HG02973 (cell line): ENCODE results near the gene CAMTA1.
"Not testable (repeated sequence)": the region's sequence is repeated elsewhere in the genome, so short reads cannot be mapped to it uniquely, and the experiment has no call there.

ENCODE experiments used
- ATAC-seq: cut with Tn5 transposase; IDR thresholded peaks from one replicate; pipeline ENCODE4 v1.9.1; 2021; ENCODE audit warnings: moderate library complexity; ENCODE audit not compliant: unreplicated experiment

The CAMTA1 gene

DNA sequence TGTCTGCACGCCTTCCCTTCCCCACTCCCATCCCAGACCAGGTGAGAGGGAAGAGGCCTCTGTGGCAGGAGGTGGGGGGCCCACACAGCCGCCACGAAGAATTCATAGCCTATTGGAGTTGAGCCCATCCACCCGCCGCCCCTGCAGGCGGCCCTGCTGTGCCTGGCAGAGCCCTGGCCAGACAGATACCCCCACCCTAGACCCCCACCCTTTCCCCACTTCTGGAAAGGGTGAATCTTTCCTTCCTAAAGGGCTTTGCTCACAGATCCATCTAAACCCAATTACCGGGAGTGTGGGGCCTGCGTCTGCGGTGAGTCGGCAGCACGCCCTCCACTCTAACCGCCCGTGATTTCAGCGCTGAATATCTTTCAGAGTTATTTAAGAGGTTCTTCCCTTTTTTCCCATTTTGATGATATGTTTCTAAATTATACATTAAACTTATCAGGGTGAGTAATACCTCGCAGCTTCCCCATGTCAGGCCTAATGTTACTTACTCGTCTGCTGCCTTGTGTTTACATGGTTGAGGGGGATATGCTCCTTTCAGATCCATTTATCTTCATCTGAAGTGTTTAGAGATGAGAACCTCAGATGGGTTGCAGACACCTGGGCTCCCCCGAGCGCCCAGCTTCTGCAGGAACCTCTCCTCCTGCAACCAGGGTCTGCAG is 802.0 kb downstream of the CAMTA1 start:
- ATAC-seq = no peak

DNA sequence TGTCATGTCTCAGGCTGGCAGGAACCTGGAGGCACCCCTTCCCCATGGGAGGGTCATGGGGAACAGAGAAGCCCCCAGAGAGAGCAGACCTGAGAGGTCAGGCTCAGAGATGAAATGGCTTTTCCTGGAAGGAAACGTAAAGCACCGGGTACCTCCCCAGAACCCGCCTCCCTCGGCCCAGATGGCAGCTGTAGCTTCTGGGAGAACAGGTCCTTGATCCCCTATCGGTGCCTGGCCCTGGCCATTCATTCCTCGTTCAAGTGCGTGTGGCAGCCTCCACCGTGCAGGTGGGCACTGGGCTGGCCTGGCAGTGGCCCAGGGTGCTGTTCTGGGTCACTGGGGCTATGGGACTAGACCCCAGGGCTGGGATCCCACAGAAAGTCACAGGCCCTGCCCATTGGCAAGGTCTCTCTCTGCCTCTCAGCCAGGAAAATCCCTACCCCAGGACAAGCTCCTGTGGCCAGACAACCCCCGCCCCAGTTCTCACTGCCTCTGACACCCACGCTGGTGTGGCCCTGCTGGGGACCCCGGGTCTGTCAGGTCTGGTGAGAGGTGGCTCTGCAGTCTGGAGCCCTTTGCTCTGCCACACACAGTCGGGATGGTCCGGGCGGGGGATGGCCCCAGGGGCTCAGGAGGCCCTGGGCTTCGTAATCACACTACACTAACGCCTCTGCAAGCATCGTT is 802.7 kb downstream of the CAMTA1 start:
- ATAC-seq = no peak

DNA sequence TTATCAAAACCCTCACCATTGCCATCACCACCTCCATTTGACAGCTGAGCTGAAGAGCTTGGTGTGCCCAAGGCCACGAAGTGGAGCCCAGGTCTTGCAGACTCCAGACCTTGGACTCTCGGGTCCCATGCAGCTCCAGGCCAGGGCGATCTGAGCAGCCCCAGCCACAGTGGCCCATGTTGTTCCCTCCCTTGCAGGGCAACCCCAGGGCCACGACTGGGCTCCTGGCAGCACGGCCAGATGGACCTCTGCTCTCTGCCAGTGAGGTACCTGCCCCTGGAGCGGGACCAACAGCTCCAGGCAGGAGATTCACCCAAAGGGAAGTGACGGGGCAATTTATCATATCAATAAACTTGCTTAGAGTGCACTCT is 803.2 kb downstream of the CAMTA1 start:
- no peak for ATAC-seq

DNA sequence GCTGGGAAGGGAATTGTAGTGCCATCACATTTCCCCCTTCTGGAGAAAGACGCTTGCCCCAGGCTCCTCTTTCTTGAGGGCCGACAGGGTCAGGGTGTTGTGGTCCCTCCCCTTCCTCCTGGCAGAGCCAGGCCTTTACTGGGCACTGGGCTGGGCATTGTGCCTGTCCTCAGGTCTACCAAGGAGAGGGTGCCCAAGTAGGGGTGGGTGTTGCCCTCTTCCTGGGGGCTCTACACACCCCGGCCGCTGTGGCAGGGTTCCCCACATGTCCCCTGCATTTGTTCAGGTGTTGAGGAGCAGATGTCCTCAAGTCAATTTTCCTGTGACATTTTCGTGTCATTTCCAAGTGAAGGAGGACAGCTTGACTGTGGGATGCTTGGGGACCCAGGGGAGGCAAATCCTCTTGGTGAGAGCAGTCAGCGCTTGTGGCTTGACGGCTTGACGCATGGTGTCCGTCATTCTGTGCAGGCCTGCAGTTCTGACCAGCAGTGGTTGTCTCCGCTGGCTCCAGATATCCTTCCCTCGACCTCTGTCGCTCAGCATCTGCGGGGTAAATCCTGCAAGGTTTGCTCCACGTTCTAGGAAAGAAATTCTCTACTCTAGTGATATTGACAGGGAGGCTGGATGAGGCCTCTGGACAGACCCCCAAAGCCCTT is 804.0 kb downstream of the CAMTA1 start:
- no peak for ATAC-seq

DNA sequence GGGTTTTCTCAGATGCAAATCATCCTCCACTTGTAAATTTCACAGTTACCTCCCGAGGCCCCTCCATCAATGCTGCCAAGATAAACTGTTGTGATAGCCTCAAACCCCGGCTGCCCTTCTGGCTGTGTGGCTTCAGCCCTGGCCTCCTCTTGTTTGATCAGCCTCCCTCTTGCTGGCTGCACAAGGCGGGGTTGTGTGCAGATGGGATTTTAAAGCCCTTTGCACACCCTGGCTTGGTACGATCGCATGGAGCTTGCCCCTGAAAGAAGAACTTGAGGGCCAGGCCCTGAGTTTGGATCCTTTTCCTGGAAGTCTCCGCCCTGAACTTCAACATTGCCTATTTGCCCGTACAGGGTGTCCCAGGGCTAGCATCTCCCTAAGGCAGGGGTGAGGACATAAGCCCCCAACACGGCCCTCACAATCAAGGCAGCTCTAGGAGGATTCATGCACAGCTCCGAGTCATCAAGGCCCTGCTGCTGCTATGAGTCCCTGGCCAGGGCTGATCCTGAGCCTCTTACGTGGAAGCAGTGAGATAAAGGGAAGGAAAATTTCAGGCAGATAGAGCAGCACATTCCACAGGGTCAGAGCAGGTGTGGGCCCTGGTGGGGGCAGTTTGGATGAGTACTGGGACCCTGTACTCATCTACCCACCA is 804.6 kb downstream of the CAMTA1 start:
- no peak for ATAC-seq

DNA sequence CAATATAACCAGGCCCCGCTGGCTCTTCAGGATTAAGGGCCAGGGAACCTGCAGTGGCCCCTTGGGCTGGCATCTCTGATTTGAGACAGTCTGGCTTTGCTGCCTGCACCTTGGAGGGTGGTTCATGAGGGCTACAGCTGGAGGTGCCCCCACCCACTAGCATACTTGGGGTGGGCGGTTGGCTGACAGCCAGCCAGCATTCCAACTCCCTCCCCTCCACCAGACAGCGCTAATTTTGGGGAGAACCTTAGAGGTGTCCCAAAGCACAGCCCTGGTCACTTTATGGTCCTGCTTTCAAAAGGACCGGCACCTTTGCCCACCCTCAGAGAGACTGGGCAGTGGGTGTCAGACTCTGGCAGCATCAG is 805.2 kb downstream of the CAMTA1 start:
- ATAC-seq = no peak

DNA sequence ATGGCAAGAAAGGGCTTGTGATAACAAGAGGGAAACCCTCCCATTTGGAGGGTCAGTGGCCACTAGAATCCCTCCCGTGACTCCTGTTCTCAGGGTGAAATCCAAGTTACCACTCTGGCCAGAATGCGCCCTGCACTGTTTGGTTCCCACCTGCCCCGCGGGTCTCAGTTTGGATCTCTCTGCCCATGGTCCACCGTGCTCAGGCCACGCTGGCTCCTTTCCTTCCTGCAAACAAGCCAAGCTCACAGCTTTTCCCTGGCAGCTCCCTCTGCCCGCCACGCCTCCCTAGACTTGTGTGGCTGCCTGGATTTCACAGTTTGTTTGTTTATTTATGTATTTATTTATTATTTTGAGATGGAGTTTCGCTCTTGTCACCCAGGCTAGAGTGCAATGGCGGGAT is 806.3 kb downstream of the CAMTA1 start:
- ATAC-seq = no peak

DNA sequence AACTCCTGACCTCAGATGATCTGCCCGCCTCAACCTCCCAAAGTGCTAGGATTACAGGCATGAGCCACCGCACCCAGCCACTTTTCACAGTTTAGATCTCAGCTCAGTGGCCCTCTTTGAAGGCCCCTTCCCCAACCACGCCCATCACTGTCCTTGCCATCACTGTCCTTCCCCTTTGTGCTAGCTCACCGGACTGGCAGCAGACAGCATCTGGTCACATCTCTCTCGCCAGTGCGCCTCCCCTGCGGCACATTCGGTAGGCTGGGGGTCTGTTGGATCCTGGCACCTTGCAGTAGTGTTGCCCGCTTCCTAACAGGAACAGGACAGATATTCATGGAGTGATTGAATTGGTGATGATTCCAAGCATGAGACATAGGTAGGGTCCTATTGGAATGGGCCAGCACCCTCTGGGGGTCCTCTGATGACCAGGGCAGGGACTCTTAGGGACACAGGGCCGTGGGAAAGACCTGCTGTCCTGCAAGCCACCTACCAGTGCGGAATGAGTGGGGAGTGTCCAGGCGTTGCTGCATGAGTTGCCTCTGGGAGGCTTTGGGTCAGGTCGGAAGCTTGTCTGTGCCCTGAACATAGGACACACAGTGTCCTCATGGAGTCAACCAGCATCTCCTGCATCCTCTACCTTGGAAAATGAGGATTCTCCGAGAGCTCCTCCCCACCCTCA is 807.0 kb downstream of the CAMTA1 start:
- no peak for ATAC-seq

DNA sequence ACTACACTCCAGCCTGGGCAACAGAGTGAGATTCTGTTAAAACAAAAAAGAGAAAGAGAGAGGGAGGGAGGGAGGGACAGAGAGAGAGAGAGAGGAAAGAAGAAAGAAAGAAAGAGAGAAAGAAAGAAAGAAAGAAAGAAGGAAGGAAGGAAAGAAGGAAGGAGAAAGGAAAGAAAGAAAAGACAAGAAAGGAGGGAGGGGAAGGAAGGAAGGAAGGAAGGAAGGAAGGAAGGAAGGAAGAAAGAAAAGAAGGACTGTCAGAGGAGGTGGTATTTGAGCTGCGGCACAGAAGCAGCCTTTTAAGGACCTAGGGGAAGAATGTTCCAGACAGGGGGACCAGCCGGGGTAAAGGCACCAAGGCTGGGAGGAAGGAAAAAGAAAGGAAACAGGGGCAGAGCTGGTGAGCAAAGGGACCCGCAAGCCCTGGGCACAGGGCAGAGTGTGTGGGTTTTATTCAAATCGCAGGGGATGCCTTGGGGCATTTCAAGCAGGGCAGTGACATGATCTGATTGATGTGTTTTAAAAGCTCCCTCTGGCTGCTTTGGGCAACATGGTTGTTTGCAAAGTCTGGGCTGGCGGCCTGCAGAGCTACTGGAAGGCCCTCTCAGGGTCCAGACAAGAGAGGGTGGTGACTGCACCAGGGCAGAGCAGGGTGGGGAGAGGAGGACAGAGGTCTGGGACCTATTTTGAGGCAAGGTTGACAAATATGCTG is 808.9 kb downstream of the CAMTA1 start:
- ATAC-seq = no peak

DNA sequence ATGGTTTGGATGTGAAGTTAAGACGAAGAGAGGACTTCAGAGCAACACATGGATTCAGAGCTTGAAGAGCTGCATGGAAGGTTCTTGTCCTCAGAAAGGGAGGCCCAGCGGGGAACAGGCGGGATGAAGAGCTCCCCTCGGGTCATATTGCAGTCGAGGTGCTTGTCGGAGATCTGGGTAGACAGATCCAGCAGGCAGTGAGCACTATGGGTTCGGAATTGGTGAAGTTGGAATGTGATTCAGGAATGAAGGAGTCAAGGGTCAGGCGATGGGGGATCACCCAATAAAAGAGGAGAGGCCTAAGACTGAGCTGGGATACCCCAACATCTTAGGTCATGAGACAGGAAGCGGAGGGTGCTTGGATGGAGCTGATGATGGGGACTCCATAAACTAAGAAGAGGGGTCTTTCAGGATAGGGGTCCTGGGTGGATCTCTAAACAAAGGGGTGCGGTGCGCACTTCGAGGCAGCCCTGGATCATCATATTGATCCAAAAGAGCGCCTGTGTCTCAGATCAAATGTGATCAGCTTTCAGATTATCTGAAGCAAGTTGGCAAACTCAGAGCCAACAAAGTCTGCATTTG is 809.6 kb downstream of the CAMTA1 start:
- ATAC-seq = no peak

DNA sequence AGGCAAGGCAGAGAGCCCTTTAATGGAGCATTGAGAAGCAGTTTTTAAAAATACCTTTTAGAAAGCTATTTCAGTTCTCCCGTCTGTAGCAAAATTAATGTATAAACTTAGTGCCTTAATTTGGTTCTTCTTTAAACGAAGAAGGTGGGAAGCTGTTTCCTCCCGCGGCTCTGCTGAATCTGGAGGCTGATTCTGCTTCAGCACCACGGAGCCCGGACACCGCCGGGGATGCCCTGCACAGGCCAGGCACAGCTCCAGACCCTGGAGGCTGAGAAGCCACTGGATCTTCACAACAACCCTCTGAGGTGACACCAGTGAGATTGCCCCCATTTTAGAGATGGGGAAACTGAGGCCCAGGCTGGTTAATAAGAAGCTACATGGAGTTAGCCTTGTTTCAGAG is 810.1 kb downstream of the CAMTA1 start:
- no peak for ATAC-seq

DNA sequence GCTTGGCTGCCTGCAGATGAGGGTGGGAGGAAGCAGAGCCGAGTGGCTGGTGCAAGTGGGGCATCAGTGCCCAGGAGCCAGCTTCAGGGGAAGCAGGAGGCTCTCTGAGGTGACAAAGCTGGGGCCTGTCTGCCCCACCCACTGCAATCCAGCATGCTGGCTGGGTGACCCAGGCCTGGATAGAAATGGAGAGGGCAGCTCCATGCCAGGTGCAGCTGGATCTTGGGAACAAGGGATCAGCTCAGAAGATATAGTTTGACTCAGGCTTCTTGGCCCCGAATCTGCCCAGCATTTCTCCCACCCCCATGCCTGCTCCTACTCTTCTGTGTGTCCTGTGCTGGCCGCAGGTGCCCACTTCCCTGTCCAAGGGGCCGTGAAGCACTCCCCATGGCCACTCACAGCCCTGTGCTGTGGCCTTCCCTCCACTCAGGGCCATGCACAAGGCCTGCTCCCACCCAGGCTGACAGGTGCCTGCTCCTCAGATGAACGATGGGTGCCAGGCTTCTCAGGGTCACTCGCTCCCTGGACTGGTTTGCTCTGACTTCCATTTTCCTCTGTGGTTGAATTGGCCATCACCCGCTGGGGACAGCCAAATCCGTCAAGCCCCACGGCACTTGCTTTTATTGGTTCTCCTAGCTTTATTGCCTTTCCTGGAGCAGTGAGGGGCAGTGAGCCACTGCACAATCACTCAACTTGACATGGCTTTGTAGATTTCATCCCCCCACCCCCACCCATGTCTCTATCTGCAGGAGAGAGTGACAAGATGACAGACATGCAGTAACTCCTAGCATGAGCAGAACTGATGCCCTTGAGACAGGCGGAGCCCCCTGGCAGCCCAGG is 811.1 kb downstream of the CAMTA1 start:
- ATAC-seq = no peak

DNA sequence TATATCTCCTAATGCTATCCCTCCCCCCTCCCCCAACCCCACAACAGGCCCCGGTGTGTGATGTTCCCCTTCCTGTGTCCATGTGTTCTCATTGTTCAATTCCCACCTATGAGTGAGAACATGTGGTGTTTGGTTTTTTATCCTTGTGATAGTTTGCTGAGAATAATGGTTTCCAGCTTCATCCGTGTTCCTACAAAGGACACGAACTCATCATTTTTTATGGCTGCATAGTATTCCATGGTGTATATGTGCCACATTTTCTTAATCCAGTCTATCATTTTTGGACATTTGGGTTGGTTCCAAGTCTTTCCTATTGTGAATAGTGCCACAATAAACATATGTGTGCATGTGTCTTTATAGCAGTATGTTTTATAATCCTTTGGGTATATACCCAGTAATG is 812.8 kb downstream of the CAMTA1 start:
- ATAC-seq = not testable (repeated sequence)

DNA sequence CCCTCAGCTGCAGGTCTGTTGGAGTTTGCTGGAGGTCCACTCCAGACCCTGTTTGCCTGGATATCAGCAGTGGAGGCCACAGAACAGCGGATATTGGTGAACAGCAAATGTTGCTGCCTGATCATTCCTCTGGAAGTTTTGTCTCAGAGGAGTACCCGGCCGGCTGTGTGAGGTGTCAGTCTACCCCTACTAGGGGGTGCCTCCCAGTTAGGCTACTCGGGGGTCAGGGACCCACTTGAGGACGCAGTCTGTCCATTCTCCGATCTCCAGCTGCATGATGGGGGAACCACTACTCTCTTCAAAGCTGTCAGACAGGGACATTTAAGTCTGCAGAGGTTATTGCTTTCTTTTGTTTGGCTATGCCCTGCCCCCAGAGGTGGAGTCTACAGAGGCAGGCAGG is 819.7 kb downstream of the CAMTA1 start:
- not testable (repeated sequence) for ATAC-seq

DNA sequence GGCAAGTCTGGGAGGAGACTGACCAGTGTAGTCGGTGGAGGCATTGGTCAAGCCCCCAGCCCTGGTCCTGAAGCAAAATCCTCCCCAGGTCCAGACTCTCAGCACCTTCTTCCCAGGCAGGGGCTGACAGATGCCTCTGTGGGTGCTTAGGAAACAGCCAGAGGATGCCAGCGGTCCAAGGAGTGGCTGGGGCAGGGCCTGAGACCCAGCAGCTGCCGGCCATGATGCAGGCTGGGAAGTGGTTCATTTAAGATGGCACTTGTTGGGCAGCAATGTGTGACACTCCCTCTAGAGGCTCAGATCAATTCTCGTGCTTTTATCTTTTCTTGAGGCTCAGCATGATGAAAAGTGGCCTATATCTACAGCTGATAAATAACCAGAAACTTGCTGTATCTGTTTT is 820.8 kb downstream of the CAMTA1 start:
- ATAC-seq = no peak

DNA sequence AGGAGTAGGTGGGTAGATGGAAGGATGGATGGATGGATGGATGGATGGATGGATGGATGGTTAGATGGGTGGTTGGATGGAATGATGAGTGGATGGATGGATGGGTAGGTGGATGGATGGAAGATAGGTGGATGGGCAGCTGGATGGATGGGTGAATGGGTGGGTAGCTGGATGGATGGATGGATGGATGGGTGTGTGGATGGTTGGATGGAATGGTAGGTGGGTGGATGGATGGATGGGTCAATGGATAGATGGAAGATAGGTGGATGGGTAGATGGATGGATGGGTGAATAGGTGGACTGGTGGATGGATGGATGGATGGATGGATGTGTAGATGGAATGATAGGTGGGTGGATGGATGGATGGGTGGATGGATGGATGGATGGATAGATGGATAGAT is 821.8 kb downstream of the CAMTA1 start:
- no peak for ATAC-seq

DNA sequence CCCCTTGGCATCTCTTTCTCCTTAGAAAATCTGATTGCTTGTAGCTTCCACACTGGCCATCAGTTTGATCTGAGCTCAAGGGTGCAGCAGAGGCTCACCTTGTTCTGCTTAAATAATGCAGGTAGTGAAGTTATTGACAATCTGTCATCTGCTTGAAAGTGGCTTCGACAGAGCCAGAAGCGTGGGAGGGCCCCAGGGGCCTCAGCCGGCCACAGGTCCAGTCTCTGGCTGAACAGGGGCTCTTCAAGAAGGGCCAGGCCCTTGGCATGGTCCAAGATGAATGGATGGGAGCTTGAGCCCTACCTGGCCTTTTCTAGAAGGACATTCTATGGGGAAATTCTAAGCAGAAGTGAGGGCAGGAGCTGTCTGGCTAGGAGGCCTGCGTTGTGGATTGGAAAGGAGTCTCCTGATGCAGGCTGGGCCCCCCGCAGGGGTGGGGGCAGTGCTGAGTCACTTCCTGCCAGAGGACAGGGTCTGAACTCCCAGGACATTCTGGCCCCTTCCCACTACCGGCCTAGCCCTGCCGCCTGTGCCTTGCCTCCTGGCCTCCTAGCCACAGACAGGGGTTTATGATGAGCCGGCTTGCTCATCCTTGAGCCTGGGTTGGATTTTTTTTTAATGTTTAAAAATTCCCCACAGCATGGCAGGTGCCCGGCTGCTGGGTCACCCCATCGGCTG is 823.5 kb downstream of the CAMTA1 start:
- no peak for ATAC-seq

DNA sequence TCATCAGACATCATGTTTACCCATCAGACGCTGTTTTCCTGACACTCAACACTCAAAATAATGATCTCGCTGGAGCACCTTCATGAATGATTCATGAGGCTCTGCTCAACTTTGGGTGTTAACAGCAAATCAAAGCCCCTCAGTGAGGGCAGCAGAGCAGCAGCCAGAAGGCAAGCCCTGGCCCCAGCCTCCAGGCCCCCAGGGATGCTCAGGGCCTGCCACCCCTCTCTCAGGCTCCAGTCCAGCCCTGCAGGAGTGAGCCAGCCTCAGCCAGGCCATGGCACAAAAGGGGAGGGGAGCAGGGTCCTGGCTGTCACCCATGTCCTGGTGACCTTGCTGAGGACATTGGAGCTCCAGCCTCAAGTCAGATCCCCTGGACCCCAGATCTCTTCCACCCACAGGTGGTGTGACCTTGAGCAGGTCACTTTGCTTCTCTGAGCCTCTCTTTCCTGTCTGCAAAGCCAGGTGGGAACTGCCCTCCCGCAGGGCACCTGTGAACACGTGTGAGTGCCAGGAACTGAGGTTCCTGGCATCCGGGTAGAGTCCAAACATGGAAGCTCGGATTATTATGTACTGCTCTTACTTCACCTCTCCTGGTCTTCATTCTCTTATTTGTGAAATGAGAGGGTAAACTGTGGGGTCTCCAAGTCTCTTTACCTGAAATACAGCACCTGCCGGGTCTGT is 824.2 kb downstream of the CAMTA1 start:
- ATAC-seq = no peak
